NCI-H146 treated with DMSO at 0.1 percent for 48 hours (cell line): ENCODE results near the gene KIF19.

Source experiments
- DNase-seq: peaks from one replicate; lab custom pipeline; 2025; ENCODE audit not compliant: unreplicated experiment; lab: John Stamatoyannopoulos, UW

KIF19 gene

DNA sequence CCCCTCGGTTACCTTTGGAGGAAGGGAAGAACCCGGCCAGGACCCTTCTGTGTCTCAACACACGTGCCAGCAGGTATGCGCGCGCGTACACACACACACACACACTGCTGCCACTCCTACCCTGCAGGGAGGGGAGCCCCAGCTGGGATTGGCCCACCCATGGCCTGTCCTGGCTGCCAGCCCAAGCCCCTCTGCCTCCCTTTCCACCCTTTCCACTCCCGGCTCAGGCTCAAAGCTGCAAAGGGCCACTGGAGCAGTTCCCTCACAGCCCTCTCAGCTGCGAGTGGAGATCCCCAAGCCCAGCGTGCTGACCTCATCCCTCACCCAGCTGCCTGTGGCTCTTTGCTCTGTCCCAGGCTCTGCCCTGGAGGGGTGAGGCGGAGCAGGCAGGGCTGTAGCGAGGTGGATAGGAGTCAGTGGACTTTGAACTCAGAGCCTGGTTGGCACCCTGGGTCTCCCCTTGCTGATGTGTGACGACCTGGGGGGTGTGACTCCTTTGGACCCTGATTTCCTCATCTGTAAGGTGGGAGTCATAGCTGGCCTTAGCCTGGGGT, 14.5 kb downstream of the KIF19 start:
- DNase-seq = no peak

DNA sequence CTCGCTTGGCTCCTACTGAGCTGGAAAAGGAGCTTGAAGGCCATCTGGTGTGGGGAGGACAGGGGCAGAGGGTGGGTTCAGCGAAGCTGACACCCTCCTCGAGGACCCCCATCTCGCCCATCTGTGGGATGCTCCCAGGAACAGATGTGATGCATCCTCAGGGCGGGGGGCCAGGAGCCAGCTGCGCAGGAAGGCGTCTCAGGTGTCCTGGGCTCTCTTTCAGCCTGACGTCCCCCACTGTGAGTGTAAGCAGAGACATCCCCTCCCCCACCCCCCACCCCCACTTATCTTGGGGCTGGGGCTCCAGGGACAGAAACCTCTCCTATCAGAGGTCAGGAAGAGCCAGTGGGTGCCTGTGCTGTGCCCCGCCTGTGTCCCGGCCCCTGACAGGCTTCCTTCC, 16.2 kb downstream of the KIF19 start:
- no peak for DNase-seq

DNA sequence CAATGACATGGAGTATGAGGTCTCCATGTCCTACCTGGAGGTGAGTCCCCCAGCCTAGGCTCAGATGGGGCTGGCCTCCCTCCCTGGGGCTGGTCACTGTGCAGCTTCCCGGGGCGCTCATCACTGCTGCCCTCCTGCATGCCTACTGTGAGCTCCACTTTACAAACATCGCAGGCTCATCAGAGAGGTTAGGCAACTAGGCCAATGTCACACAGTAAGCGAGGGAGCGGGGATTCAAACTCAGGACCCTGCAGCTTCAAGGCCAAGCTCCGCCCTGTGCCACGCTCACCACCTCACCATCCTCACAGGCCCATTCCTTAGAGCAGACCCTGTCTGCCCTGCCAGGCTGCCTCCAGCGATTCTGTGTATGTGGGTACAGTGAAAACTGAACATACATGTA, 17.1 kb downstream of the KIF19 start:
- no peak for DNase-seq

DNA sequence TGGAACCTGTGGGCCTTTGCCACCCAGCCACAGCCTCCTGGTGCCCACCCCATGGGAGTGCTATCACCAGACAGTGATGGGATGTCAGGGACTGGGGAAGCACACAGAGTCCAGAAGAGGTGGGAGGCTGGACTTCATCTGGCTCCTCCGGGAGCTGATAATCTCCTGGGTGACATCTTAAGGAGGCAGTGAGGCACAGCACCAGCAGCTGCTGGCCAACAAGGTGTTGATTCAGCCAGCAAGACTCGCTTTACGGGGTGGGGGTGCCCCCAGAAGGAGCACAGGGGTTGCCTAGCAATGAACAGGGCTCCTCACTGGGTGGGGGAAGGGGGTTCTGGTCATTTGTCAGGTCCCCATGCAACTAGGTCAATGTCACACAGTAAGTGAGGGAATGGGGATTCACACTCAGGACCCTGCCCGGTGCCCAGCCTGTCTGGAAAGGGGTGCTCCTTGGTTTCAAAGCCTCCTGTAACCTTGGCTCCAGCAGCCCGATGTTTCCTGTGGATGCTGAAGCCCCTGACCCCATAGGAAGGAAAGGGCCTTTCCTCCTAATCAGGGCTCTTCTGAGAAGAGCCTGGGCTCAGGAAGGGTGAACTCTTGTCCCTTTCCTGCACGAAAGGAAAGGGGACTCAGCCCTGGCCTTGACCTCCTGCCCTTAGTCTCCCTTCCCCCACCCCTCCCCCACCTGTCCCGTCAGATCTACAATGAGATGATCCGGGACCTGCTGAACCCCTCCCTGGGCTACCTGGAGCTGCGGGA, 17.7 kb downstream of the KIF19 start:
- DNase-seq = no peak

DNA sequence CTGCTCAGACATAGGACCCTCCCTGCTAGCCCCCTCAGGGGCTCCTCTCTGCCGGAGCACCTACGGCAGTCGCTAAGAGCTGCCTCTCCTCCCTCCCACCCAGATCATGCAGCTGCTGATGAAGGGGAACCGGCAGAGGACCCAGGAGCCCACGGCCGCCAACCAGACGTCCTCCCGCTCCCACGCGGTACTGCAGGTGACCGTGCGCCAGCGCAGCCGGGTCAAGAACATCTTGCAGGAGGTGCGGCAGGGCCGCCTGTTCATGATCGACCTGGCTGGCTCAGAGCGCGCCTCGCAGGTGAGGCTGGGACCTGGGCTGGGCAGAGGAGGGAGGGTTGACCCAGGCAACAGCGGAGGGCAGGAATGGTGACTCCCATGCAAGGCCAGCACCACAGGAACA, 18.6 kb downstream of the KIF19 start:
- DNase-seq = no peak

DNA sequence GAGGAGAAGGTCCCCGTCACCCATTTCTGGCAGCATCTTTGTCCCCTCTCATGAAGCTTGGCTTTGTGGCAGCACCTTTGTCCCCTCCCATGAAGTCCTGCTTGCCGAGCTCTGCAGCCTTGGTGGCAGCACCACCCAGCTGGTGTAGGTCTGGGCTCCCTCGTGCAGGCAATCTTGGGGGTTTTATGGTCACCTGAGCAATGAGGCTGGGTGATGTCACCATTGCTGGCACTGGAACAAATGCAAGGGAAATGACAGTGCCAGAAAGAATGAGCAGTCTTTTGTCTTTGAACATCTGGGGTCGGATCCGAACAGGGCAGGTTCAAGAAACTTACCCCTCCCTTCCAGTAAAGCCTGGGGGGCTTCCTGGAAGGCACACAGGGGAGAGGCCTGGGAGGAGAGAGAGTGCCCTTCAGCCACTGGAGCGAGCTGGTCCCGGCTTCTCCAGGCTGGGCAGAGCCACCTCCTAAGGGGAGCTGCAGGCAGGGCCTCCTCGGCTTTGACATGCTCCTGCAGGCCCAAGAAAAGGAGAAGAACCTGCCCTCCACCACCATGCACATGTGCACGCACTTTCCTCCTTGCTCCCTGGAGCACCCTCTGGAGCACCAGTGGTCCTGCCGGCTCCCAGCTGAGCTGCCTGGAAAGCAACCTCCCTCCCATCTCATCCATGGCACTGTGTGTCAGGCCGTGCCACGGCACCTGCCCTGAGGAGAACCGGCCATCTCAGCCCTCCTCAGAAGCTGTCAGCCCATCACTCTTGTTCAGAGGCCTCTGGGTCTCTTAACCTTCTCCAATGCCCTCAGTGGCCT, 19.6 kb downstream of the KIF19 start:
- no peak for DNase-seq

DNA sequence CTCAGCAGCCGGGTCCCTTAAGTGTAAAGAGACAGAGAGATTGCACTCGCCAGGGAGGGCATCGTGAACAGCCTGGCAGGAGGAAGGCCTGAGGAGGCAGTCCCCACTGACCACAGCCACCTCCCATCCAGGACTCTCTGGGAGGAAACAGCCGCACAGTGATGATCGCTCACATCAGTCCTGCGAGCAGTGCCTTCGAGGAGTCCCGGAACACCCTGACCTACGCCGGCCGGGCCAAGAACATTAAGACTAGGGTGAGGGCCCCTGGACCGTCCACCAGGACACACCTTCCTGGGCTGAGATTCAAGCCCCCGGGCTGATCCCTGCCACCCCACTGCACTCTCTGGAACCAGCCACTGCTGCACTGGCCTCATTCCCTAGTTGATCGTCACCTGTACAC, 21.6 kb downstream of the KIF19 start:
- DNase-seq = no peak

DNA sequence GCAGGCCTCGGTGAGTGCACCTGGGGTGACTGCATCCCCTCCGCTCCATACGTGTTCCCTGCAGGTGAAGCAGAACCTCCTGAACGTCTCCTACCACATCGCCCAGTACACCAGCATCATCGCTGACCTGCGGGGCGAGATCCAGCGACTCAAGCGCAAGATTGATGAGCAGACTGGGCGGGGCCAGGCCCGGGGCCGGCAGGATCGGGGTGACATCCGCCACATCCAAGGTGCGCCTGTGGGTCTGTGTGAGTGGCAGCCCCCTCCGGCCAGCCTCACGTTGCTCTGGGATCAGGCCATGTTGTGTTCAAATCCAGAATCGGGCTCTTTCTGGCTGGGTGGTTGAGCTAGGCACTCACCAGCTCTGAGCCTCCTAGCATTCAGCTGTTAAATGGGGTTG, 23.1 kb downstream of the KIF19 start:
- no peak for DNase-seq

DNA sequence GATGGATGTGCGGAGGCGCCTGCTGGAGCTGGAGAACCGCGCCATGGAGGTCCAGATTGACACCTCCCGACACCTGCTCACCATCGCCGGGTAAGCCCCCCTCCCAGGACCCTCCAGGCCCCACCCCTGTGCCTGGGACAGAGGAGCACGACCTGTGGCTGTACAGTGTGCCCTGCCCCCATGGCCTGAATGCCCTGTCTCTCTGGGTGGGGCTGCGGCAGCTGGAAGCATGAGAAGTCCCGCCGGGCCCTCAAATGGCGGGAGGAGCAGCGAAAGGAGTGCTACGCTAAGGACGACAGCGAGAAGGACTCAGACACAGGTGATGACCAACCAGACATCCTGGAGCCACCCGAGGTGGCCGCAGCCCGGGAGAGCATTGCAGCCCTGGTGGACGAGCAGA, 24.5 kb downstream of the KIF19 start:
- no peak for DNase-seq

DNA sequence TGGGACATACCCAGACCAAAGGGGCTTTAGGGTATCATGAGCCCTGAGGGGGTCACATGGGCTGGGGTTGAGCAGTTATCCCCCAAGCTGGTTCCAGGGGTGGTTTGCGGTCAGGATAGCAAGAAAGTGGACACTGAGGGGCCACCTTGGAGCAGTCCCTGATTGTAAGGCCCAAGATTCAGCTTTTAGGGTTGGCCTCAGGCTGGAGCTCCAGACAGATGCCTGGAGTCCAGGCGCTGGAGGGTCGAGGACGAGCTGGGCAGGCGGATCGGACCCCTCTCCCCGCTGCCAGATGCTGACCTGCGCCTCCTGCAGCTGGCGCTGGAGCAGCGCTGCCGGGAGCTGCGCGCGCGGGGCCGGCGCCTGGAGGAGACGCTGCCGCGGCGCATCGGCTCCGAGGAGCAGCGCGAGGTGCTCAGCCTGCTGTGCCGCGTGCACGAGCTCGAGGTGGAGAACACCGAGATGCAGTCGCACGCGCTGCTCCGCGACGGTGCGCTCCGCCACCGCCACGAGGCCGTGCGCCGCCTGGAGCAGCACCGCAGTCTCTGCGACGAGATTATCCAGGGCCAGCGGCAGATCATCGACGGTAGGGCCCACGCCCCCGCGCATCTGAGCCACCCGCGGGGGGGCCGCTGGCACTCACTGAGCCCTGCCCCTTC, 25.7 kb downstream of the KIF19 start:
- DNase-seq = no peak

DNA sequence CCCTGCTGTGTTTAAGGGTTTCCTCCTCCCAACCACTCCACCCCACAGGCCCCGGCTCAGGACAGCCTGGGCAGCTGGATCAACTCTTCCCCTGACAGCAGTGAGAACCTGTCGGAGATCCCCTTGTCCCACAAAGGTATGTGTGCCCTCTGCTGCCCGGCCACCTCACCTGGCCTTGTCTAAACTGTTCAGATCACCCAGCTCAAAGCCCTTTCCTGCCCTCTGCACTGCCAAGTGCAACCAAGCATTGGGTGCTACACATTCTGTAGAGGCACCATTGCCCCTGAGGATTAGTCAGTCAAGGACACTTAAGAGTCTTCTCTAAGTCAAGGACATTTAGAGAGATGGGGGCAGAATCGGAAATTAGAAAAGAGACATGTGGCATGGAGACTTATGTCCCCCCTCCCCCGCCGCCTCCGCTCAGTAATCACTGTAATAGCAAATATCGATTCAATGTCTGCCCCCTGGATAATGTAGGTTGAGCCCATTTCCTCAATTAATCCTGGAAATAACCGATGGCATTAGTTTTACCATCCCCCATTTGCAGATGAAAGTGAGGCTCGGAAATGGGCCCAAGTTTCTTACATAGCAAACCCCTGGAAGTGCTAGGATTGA, 27.5 kb downstream of the KIF19 start:
- DNase-seq = no peak

DNA sequence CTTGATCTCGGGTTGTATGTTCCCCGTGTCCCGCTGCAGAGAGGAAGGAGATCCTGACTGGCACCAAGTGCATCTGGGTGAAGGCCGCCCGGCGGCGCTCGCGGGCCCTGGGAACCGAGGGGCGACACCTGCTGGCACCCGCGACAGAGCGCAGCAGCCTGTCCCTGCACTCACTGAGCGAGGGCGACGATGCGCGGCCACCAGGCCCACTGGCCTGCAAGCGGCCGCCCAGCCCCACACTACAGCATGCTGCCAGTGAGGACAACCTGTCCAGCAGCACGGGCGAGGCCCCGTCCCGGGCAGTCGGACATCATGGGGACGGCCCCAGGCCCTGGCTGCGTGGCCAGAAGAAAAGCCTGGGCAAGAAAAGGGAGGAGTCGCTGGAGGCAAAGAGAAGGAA, 28.1 kb downstream of the KIF19 start:
- no peak for DNase-seq

DNA sequence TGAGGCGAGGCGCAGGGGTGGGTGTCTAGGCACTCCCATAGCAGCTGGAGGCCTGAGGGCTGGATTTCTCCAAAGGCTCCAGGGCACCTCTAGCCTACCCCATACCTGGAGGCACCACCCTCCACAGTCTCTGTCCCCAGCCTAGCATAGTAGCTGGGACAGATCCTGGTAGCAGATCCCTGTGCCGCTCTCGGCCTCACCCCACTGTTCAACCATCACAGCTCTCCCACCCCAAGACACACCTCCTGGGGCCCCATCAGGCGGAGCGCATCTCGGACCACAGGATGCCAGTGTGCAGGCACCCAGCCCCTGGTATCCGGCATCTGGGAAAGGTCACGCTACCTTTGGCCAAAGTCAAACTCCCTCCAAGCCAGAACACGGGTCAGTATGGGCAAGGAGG, 28.5 kb downstream of the KIF19 start:
- no peak for DNase-seq

DNA sequence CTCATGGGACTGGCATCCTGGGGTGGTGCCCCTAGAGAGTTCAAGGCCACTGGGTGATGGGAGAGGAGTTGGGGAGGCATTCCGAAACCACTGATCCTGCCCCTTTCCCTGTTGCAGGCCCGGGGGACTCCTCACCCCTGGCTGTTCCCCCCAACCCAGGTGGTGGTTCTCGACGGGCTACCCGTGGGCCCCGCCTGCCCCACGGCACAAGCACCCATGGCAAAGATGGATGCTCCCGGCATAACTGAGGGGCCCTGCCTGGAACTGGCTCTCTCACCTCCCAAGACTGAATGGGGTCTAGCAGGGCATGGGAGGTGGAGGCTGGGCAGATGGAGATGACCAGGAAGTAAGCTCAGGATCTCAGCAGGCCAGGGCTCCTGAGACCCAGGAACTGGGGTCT, 29.0 kb downstream of the KIF19 start:
- DNase-seq = no peak

DNA sequence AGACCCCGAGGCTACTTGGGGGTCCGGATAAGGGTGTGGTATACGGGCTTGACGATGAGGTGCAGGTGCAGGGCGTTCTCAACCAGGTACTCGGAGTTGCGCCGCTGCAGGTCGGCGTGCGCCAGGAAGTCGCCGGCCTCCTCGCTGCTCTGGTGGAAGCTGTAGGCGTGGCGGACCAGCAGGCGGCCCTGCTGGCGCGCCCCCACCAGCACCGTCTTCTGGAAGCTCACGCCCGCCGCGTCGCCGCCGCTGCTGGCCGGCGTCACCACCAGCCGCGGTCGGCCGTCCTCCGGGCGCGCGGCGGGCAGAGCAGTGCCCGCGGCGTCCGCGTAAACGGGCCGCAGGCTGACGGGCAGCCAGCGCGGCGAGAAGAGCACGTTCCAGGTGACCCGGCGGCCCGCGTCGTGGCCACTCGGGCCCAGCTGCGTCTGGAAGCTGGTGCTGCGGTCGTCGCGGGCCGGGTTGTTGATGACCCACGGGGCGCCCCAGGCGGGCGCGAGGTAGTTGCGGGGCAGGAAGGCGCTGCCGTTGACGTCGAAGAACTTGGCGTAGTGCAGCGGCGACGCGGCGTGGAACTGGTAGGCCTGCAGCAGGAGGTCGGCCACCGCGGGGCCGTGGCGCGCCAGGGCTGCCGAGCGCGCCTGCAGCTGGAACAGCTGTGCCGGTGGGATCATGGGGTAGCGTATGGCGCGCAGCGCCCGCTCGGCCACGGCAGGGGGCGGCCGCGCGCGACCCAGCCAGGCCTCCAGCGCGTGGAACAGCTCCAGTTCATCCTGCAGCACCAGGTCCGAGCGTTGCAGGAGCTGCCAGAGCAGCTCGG, 30.8 kb downstream of the KIF19 start:
- no peak for DNase-seq

DNA sequence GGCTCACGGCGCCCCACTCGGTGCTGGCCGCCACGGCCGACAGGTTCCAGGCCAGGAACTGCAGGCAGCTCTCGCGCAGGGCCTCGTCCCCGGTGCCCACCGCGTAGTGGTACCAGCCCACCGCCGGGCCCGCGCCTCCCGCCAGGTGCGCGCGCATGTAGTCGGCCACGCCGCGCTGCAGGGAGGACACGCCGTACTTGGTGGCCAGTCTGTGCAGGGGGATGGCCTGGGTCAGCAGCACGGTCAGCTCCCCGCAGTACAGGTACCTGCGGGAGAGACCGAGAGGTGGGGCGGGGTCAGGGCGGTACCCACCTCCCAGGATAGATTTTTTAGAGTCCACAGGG, 31.4 kb downstream of the KIF19 start:
- DNase-seq = no peak

DNA sequence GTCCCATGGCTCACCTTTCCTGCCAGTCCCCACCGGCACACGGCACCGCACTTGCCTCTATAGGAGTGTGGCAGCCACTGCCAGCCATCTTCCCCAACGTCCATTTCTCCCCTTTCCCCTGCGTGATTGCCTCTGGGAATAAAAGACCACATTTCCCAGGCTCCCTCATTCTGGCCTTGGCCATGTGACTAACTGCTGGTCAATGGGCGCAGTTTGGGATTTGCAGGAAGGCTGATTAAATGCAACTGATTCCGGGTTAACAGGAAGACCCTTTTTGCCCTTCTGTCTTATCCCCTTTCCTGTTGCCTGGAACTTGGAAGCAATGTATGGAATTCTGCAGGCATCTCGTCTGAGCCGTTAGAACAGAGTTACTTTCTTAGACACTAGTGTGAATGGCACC, 32.7 kb downstream of the KIF19 start:
- DNase-seq = no peak

DNA sequence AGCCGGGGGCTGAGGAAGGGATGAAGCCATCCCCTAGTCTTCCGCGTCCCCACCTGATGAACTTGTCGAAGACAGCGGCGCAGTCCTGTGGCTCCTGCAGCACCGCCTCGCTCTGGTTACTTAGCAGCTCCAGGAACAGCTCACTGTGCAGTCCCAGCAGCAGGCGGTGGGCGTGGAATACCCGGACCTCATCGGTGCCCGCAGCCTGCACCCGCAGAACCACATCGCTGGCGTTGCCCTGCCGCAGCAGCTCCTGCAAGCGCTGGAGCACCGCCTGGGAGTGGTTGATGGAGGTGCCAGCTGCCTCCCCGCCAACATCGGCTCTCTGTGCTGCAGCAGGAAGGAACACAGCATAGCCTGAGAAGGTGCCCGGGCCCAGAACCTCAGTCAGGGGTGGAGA, 33.9 kb downstream of the KIF19 start:
- DNase-seq = no peak

DNA sequence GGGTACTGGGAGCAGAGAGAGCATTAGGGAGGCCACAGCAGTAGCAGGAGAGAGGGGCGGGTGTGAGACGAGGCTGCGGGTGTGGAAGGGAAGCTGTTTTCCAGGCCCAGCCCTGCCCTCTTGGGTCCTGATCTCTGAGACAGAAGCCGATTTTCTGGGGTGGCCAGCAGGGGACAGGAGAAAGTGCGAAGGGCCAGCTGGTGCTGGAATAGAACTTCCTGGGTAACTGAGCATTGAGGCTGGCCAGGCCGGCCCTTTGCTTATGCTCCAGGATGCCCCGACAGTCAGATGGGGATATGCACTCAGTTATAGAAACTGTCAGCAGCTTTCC, 34.8 kb downstream of the KIF19 start:
- DNase-seq = no peak

DNA sequence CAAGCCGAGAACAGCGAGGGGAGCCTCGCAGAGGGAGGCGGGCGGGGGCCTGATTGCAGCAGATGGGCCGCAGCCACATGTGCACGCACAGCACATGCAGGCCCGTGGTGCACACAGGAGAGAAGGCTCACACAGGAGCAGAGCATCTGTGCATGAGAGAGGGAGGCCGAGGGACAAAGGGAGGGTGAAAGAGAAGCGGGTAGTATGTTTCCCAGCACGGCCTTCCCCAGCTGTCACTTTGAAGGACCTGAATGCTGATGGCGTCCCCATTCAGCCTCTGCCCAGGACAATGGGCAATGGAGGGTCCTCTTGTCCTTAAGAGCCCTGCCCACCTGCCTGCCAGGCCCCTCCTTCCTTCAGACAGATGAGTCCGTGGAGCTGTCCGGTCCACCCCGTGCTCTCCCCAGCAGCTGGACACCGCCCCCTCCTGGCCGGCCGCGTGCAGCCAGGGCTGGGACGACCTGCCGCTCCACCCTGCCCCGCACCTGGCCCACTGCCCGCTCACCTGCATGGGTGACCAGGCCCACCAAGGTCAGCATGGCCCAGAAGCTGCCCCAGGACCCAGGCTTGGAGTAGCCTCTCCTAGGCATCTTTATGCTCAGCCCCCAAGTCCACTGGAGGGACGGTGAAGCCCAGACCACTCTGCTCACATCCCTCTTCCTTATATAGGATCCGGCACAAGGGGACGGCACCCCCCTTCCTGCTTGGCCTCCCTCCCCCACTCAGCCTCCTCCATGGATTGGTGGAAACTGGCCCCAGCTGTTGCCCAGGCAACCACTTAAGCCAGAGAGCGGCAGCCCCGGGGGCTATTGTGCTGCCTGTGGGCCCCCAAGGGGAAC, 35.4 kb downstream of the KIF19 start, which contains the start of gene BTBD17:
TSS of gene BTBD17 (minus strand) at position 639 of the 839 bp plus-strand sequence. CDS start at position 590, 49 bp downstream.
- no peak for DNase-seq
